Renal pelvis (tissue), 4 donors: ENCODE measurements around the gene SEH1L. TPM values are rescaled to one million over a fixed set of nuclear protein-coding genes. Genes with fewer than 3 reads are reported as not detected.
A peak's percentile ranks its signal among the peaks of the same experiment; 100 is the strongest.
"Not testable (repeated sequence)": the region's sequence is repeated elsewhere in the genome, so short reads cannot be mapped to it uniquely, and the experiment has no call there.

Experiments
- DNase-seq: peaks from one replicate; pipeline ENCODE4 v3.0.0-alpha.2; 2013
- polyA plus RNA-seq, 3 donors: library from polyadenylated mRNA; unstranded; fragments of 120-200 nt; gene quantifications; one replicate each; pipeline ENCODE4 v1.2.1, GENCODE V29; 2013; ENCODE audit not compliant: insufficient read length in 3 of 3

The SEH1L gene
- polyA plus RNA-seq, 3 donors: 36.2 to 41.8 (median 40.2) TPM

- no peak for DNase-seq
These were observed 16.9 kb upstream of the SEH1L start for GRCh38 chr18:12930908-12931307.

GRCh38 chr18:12933327-12933726, 14.5 kb upstream of the SEH1L start:
- DNase-seq: no peak

GRCh38 chr18:12934454-12935071, 13.2 kb upstream of the SEH1L start:
- peak; percentile 83 for DNase-seq

- DNase-seq: no peak
These were observed 8.6 kb upstream of the SEH1L start for GRCh38 chr18:12939162-12939561.

- DNase-seq: no peak
These were observed 4.6 kb upstream of the SEH1L start for GRCh38 chr18:12943215-12943614.

- no peak for DNase-seq
These were observed 3.1 kb upstream of the SEH1L start for GRCh38 chr18:12944709-12945108.

GRCh38 chr18:12946549-12947284, 1.1 kb upstream of the SEH1L start:
- peak; percentile 81 for DNase-seq

GRCh38 chr18:12948050-12948804, 416 bp downstream of the SEH1L start:
- peak; percentile 85 for DNase-seq

- no peak for DNase-seq
These were observed 10.7 kb downstream of the SEH1L start for GRCh38 chr18:12958478-12958877.

GRCh38 chr18:12960395-12960794, 12.6 kb downstream of the SEH1L start:
- DNase-seq: no peak

GRCh38 chr18:12960853-12961397, 13.1 kb downstream of the SEH1L start:
- DNase-seq: no peak

- no peak for DNase-seq
These were observed 15.3 kb downstream of the SEH1L start for GRCh38 chr18:12963069-12963468.

DNA sequence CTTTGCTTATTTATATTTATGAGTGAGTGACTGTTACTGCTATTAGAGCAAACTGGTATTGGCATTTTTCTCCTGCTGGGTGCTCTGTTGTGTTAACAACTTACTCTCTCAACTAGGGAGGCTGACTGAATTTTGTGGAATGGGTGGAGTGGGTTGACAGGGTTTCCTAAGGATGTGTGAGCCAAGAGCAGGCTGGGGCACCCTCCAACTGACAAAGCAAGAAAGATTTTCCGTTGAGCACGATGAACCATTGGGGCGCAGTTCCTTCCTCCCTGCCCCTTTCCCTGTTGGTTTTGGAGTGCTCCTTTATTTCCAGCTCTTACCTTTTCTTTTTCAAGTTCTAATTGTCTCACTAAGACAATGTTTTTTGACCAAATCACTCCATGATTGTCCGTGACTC, 20.3 kb downstream of the SEH1L start:
- no peak for DNase-seq

DNA sequence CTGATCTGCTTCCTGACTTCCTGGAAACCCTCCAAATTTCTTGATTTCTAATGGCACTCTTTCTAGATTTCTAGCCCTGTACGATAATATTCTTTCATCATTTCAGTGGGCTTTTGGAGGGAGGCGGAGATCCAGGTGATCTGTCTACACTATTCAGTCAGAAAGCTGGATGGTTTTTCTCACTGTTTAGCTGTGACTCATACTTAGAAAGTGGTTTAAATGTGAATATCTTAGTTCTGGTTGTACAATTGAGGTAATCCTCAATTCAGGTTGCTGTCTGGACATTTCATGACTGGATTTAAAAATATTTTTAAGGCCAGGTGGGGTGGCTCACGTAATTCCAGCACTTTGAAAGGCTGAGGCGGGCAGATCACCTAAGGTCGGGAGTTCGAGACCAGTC, 20.8 kb downstream of the SEH1L start:
- DNase-seq: no peak

- DNase-seq: no peak
These were observed 25.9 kb downstream of the SEH1L start for GRCh38 chr18:12973562-12974213.

DNA sequence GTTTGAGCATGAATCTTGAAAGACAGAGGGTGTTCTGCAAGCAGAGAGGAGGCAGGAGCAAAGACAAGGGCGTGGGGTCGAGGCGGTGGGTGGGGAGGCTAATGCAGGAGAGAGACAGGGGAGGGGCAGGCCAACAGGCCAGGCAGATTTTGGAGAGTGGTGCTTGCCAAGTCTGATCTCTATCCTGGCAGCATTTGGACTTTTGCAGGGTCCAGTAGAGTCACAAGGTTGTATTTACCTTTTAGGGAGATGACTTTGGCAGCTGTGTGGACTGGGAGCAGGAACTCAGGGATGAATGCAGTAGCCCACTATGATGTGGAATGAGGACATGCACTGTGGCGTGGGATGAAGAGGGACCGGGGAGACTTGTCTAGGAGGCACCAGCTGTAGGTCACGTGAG, 27.7 kb downstream of the SEH1L start:
- no peak for DNase-seq

DNA sequence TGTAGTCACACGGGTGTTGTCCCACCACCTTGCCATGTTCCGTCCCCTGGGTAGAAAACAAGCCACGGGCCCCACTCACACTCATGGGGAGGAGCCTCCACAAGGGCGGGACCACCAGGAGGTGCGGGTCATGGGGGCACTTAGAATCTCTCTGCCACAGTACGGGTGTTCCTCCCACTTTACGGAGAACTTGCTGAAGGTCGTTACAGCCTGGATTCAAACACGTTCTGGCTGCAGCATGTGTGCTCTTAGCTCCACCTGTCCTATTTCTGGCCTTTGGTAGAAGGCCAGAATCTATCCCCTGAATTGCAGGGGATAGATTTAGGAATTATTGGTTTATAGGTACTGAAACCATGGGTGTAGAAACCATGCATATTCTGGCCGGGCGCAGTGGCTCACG, 28.5 kb downstream of the SEH1L start:
- no peak for DNase-seq

DNA sequence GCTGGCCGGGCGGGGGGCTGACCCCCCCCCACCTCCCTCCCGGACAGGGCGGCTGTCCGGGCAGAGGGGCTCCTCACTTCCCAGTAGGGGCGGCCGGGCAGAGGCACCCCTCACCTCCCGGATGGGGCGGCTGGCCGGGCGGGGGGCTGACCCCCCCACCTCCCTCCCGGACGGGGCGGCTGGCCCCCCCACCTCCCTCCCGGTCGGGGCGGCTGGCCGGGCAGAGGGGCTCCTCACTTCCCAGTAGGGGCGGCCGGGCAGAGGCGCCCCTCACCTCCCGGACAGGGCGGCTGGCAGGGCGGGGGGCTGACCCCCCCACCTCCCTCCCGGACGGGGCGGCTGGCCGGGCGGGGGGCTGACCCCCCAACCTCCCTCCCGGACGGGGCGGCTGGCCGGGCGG, 32.3 kb downstream of the SEH1L start:
- DNase-seq: not testable (repeated sequence)

DNA sequence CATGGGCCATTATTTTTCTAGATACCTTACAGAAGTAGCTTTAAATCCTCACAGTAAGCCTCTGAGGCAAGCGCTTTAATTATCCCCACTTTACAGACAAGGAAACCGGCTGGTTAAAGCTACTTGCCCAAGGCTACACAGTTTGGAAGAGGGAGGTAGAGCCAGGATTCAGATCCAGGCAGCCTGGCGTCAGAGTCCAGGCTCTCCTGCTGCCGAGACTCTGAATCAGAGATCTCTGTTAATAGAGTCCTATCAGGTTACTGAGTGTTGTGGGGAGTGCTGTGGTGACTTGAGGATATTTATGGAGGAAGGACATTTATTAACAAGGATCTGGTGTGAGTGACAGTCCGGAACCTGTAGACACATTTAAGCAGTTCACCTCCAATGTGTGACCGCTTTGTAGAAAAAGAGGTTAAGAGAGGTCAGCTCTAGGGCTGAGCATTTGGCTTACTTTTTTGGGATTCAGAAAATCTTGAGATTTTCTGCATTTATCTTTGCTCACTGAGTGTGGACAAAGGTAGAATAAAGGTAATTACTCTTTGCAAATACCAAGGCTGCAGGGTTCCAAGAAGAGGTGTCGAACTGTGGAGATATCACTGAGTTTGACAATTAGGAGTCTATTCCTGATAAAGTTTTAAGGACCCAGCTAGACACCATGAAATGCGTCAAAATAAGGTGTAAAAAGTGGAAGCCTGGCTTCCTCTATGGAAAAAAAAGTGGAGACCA, 41.7 kb downstream of the SEH1L start:
- DNase-seq: no peak

- DNase-seq: no peak
These were observed 42.3 kb downstream of the SEH1L start for GRCh38 chr18:12990123-12990475.

- DNase-seq: no peak
These were observed 42.8 kb downstream of the SEH1L start for GRCh38 chr18:12990641-12990966.
